Astrocyte (in vitro differentiated cells and primary cell): ENCODE results near the gene GRIK5. TPM values are rescaled to one million over a fixed set of nuclear protein-coding genes. Genes with fewer than 3 reads are reported as not detected.

Experiments
- DNase-seq: peaks from one replicate; pipeline ENCODE4 v3.0.0-alpha.2; 2010; ENCODE audit warnings: low read depth
- FAIRE-seq: peaks from 2 replicates; lab custom pipeline; 2011; peaks lifted over from hg19 to GRCh38; lab: Jason Lieb, UNC
- H2AFZ ChIP-seq: 2 replicates; pipeline ENCODE4 v1.6.0; 2012; ENCODE audit warnings: low read depth, low read length, inconsistent platforms
- H3K27ac ChIP-seq: 2 replicates; pipeline ENCODE4 v1.5.1; 2011; ENCODE audit warnings: low read depth, low read length, inconsistent platforms
- H3K27me3 ChIP-seq: 2 replicates; pipeline ENCODE4 v1.6.0; 2011; ENCODE audit warnings: low read length, inconsistent platforms; ENCODE audit not compliant: insufficient read depth
- H3K36me3 ChIP-seq: 2 replicates; pipeline ENCODE4 v1.5.1; 2011; ENCODE audit warnings: low read length, inconsistent platforms; ENCODE audit not compliant: insufficient read depth
- H3K4me1 ChIP-seq: 2 replicates; pipeline ENCODE4 v1.5.1; 2011; ENCODE audit warnings: low read length, inconsistent platforms; ENCODE audit not compliant: insufficient read depth
- H3K4me2 ChIP-seq: 2 replicates; pipeline ENCODE4 v1.6.0; 2012; ENCODE audit warnings: low read length, inconsistent platforms
- H3K4me3 ChIP-seq: 2 replicates; pipeline ENCODE4 v1.5.1; 2011; ENCODE audit warnings: low read depth, mild to moderate bottlenecking, low read length, inconsistent platforms; ENCODE audit not compliant: insufficient read depth
- H3K79me2 ChIP-seq: 2 replicates; pipeline ENCODE4 v1.6.0; 2012; ENCODE audit warnings: mild to moderate bottlenecking, low read length, inconsistent platforms; ENCODE audit not compliant: insufficient read depth
- H3K9ac ChIP-seq: 2 replicates; pipeline ENCODE4 v1.6.0; 2012; ENCODE audit warnings: mild to moderate bottlenecking, low read length, inconsistent platforms
- H3K9me3 ChIP-seq: 2 replicates; pipeline ENCODE4 v1.5.1; 2012; ENCODE audit warnings: low read depth, mild to moderate bottlenecking, low read length, inconsistent platforms; ENCODE audit not compliant: insufficient read depth
- H4K20me1 ChIP-seq: 2 replicates; pipeline ENCODE4 v1.6.0; 2012; ENCODE audit warnings: low read length, inconsistent platforms; ENCODE audit not compliant: insufficient read depth
- H3K27ac Mint-ChIP-seq: one replicate; pipeline ENCODE4 v1.8.0; 2021; ENCODE audit warnings: mild to moderate bottlenecking, mixed read lengths; ENCODE audit not compliant: unreplicated experiment
- H3K27me3 Mint-ChIP-seq: one replicate; pipeline ENCODE4 v1.8.0; 2021; ENCODE audit warnings: low read depth, mixed read lengths; ENCODE audit not compliant: unreplicated experiment
- H3K36me3 Mint-ChIP-seq: one replicate; pipeline ENCODE4 v1.8.0; 2021; ENCODE audit warnings: low read depth, mixed read lengths; ENCODE audit not compliant: unreplicated experiment
- H3K4me1 Mint-ChIP-seq: one replicate; pipeline ENCODE4 v1.8.0; 2021; ENCODE audit warnings: low read depth, mixed read lengths; ENCODE audit not compliant: unreplicated experiment
- H3K4me3 Mint-ChIP-seq: one replicate; pipeline ENCODE4 v1.8.0; 2021; ENCODE audit warnings: mild to moderate bottlenecking, moderate library complexity, mixed read lengths; ENCODE audit not compliant: unreplicated experiment
- H3K9me3 Mint-ChIP-seq: one replicate; pipeline ENCODE4 v1.8.0; 2021; ENCODE audit warnings: mild to moderate bottlenecking, mixed read lengths; ENCODE audit not compliant: unreplicated experiment
- EZH2 ChIP-seq: IDR thresholded peaks from 2 replicates; pipeline ENCODE4 v1.6.1; 2012; ENCODE audit warnings: mild to moderate bottlenecking, low read length, inconsistent platforms; ENCODE audit not compliant: insufficient read depth
- total RNA-seq: library from RNA; stranded (reverse); gene quantifications from 2 replicates; pipeline ENCODE4 v1.2.1, GENCODE V29; 2021
- TF ChIP-seq, protein P1 (sequence below): IDR thresholded peaks from 2 replicates; pipeline ENCODE4 v1.5.1; 2011; ENCODE audit warnings: low read depth, mild to moderate bottlenecking, inconsistent platforms, low read length, moderate library complexity; ENCODE audit not compliant: insufficient read depth

The GRIK5 gene
- total RNA-seq, 1 donor from 2014 or later: 9.2 TPM

DNA sequence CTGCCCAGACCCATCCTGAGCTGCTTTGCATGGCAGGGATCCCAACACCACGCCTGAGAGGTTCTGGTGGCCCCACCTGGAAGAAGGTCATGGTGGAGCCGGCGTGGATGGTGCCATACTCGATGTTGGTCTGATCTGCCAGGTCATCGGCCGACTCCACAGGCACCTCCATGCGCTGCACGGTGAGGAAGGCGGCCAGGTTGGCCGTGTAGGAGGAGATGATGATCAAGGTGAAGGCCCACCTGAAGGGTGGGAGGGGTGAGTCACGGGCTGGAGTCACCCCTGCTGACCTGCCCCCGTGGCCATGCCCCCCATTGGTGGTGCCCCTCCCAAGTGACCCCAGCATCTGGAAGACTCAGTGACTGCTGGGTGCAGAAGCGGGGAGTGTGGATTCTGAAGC, 63.4 kb downstream of the GRIK5 start:
- no peak for FAIRE-seq
- H3K9me3 Mint-ChIP-seq: peaks cover 4% of the 10 kb centered on the region

DNA sequence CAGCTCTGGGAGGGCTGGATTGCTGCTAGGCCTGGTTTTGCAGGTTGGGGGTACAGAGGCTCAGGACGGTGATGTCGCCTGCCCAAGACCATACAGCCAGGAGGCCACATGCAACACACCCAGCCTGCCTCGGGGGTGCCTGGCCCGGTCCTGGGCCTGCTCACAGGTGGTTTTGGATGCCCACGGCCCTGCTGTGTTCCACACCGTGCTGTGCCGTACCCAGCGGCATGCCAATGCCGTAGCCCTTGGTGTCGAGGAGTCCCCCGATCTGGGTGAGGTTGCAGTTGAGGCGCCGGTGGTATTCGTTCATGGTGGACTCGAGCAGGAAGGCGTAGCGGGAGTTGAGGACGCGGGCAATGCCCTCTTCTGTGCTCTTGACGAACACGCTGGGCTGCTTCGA, 64.5 kb downstream of the GRIK5 start:
- no peak overlapping the region for H3K27ac Mint-ChIP-seq
- TF ChIP-seq, protein P1, sequence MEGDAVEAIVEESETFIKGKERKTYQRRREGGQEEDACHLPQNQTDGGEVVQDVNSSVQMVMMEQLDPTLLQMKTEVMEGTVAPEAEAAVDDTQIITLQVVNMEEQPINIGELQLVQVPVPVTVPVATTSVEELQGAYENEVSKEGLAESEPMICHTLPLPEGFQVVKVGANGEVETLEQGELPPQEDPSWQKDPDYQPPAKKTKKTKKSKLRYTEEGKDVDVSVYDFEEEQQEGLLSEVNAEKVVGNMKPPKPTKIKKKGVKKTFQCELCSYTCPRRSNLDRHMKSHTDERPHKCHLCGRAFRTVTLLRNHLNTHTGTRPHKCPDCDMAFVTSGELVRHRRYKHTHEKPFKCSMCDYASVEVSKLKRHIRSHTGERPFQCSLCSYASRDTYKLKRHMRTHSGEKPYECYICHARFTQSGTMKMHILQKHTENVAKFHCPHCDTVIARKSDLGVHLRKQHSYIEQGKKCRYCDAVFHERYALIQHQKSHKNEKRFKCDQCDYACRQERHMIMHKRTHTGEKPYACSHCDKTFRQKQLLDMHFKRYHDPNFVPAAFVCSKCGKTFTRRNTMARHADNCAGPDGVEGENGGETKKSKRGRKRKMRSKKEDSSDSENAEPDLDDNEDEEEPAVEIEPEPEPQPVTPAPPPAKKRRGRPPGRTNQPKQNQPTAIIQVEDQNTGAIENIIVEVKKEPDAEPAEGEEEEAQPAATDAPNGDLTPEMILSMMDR: no peak
- no peak for TF ChIP-seq EZH2
- Histone ChIP-seq H2AFZ (no peak overlapping the region), H3K9ac (no peak overlapping the region), H3K4me2 (no peak overlapping the region), H3K27ac (no peak overlapping the region), H3K27me3 (peaks cover 10% of the 10 kb centered on the region), H3K4me1 (no peaks in the 10 kb centered on the region), H3K9me3 (no peaks in the 10 kb centered on the region), H3K36me3 (no peaks in the 10 kb centered on the region), H3K79me2 (no peaks in the 10 kb centered on the region), H4K20me1 (no peaks in the 10 kb centered on the region), H3K4me3 (no peak overlapping the region)
- DNase-seq (no peak), FAIRE-seq (no peak)
- H3K27me3 Mint-ChIP-seq: peaks cover 37% of the 10 kb centered on the region
- H3K4me1 Mint-ChIP-seq: peaks cover 8% of the 10 kb centered on the region
- no peak overlapping the region for H3K4me3 Mint-ChIP-seq
- peaks cover 10% of the 10 kb centered on the region for H3K9me3 Mint-ChIP-seq
- peaks cover 15% of the 10 kb centered on the region for H3K36me3 Mint-ChIP-seq

More for the DNA sequence above, 63.4 kb downstream of the GRIK5 start:
- H3K36me3 ChIP-seq: no peaks in the 10 kb centered on the region
- no peak for DNase-seq
- H3K27ac ChIP-seq: no peak overlapping the region
- no peak overlapping the region for H2AFZ ChIP-seq
- H3K27ac Mint-ChIP-seq: no peak overlapping the region
- peaks cover 4% of the 10 kb centered on the region for H3K27me3 ChIP-seq
- H3K9ac ChIP-seq: no peak overlapping the region
- no peaks in the 10 kb centered on the region for H4K20me1 ChIP-seq
- H3K9me3 ChIP-seq: no peaks in the 10 kb centered on the region
- H3K27me3 Mint-ChIP-seq: peaks cover 26% of the 10 kb centered on the region
- peaks cover 13% of the 10 kb centered on the region for H3K4me1 Mint-ChIP-seq
- no peak overlapping the region for H3K4me3 Mint-ChIP-seq
- peaks cover 9% of the 10 kb centered on the region for H3K36me3 Mint-ChIP-seq
- TF ChIP-seq, protein P1: no peak
- TF ChIP-seq EZH2: no peak
- H3K4me1 ChIP-seq: no peaks in the 10 kb centered on the region
- H3K79me2 ChIP-seq: no peaks in the 10 kb centered on the region
- no peak overlapping the region for H3K4me2 ChIP-seq
- H3K4me3 ChIP-seq: no peak overlapping the region

DNA sequence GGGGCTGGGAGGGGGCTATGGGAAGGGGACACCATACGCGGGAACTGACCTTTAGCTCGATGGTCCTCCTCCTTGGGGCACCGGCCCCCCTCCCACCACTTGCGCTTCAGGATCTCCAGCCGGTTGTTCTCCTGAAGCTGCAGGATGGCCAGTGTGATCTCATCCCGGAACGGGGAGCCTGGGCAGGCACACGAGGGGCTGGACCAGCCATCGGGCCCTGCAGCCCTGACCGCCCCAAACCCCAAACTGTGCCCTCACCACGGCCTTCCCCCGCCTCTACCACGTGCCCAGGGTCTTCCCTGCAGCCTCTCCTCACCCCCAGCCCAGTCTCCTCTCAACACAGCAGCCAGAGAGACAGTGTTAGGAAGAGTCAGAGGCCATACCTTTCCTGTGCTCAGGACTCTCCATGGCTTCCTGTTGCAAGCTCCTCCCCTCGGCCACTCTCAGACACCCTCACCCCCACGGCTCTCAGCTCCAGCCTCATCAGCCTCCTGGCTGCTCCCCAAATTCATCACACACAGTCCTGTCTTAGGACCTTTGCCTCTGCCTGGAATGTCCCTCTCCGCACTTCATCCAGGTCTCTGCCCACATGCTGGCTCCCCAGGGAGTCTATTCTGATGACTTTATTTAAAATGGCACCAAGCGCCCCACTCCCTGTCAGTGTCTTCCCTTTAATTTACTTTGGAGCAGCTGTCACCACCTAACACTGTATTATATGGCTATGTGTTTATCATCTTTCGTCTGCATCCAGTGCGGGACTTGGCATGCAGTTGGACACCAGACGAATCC, 66.3 kb downstream of the GRIK5 start:
- Histone ChIP-seq H3K9ac (no peak overlapping the region), H3K79me2 (no peaks in the 10 kb centered on the region)
- peaks cover 12% of the 10 kb centered on the region for H3K9me3 Mint-ChIP-seq

More for the DNA sequence above, 66.3 kb downstream of the GRIK5 start:
- Mint-ChIP-seq H3K36me3 (peaks cover 20% of the 10 kb centered on the region), H3K4me1 (peaks cover 2% of the 10 kb centered on the region), H3K4me3 (peak overlapping the region; percentile 37), H3K27ac (no peak overlapping the region), H3K27me3 (peaks cover 50% of the 10 kb centered on the region)
- H4K20me1 ChIP-seq: peaks cover 6% of the 10 kb centered on the region
- H2AFZ ChIP-seq: no peak overlapping the region
- no peaks in the 10 kb centered on the region for H3K9me3 ChIP-seq
- no peak for FAIRE-seq
- no peak for DNase-seq
- H3K4me3 ChIP-seq: no peak overlapping the region
- no peak overlapping the region for H3K27ac ChIP-seq
- no peaks in the 10 kb centered on the region for H3K4me1 ChIP-seq
- no peaks in the 10 kb centered on the region for H3K36me3 ChIP-seq
- peaks cover 22% of the 10 kb centered on the region for H3K27me3 ChIP-seq
- TF ChIP-seq EZH2: no peak
- TF ChIP-seq, protein P1: no peak
- no peak overlapping the region for H3K4me2 ChIP-seq
